Measurements from ENCODE around the gene LRBA.
A peak's percentile ranks its signal among the peaks of the same experiment; 100 is the strongest.

LRBA gene

GRCh38 chr4:150598909-150599308 is 416.2 kb downstream of the LRBA start:
- DNase-seq (ENCODE audit: low read depth), result no peak
- H3K4me3 ChIP-seq (ENCODE audit: low read depth, low read length), result no peak overlapping the region
- TF ChIP-seq, protein P1, sequence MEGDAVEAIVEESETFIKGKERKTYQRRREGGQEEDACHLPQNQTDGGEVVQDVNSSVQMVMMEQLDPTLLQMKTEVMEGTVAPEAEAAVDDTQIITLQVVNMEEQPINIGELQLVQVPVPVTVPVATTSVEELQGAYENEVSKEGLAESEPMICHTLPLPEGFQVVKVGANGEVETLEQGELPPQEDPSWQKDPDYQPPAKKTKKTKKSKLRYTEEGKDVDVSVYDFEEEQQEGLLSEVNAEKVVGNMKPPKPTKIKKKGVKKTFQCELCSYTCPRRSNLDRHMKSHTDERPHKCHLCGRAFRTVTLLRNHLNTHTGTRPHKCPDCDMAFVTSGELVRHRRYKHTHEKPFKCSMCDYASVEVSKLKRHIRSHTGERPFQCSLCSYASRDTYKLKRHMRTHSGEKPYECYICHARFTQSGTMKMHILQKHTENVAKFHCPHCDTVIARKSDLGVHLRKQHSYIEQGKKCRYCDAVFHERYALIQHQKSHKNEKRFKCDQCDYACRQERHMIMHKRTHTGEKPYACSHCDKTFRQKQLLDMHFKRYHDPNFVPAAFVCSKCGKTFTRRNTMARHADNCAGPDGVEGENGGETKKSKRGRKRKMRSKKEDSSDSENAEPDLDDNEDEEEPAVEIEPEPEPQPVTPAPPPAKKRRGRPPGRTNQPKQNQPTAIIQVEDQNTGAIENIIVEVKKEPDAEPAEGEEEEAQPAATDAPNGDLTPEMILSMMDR (IDR thresholded peaks at IDR 0.05; ENCODE audit: control insufficient read depth, extremely low read depth, insufficient read depth), result no peak

DNA sequence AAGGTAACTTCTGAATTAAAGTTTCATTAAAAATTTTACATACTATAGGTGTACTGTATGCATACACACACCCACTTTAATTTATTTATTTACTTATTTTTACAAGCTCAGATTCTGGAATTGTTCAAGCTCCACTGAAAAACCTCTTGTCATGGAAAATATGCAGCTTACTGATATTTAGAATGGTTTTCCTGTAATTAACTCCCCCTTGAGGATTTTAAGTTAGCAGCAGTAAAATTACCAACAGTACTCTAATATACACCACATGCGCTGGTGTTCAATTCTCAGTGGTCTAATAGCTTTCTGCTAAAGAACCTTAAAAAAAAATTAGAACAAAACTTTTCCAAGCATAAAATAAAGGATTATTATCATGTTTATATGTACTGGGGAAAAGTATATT is 421.1 kb downstream of the LRBA start:
- no peak overlapping the region for H3K4me3 ChIP-seq (ENCODE audit: low read depth, low read length)
- DNase-seq (ENCODE audit: low read depth), result peak; percentile 21
- TF ChIP-seq, protein P1 (IDR thresholded peaks at IDR 0.05; ENCODE audit: control insufficient read depth, extremely low read depth, insufficient read depth), result no peak

DNA sequence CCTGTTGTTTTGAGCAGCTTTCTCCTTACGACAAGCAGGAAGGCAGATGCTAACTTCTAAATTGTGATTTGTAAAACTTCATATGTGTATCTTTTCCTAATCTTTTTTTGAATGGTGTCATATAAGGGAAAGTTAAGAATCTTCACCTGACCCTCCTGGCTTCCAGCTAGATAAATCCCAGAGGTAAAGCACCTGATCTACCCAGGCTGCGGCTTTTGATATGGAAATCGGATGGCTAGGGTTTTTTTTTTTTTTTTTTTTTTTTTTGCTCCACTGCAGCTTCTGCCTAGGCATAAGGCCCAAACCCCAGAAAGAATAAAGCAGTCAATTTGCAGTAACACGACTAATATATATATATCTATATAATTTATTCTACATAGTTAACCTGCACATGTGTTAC is 423.2 kb downstream of the LRBA start:
- no peak for DNase-seq (ENCODE audit: low read depth)
- H3K4me3 ChIP-seq (ENCODE audit: low read depth, low read length), result no peak overlapping the region
- TF ChIP-seq, protein P1 (IDR thresholded peaks at IDR 0.05; ENCODE audit: control insufficient read depth, extremely low read depth, insufficient read depth), result no peak

DNA sequence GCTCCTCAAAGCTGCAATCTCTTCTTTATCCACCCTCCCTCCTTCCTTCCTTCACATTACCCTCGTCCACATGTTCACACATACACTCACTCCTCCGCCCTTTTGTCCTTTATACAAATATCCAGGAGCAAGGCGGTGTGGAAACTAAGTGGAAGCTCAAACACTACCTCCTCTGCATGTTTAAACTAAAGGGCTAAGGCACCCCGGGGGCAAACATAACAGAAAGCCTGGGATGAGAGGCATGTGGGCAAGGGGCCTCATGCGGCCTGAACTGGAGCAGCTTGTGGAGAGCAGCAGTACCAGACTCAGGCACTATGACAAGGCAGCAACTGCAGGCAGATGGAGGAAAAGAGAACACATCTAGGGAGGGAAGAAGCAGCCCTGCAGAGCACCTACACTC is 423.7 kb downstream of the LRBA start:
- no peak for DNase-seq (ENCODE audit: low read depth)
- H3K4me3 ChIP-seq (ENCODE audit: low read depth, low read length), result no peak overlapping the region

DNA sequence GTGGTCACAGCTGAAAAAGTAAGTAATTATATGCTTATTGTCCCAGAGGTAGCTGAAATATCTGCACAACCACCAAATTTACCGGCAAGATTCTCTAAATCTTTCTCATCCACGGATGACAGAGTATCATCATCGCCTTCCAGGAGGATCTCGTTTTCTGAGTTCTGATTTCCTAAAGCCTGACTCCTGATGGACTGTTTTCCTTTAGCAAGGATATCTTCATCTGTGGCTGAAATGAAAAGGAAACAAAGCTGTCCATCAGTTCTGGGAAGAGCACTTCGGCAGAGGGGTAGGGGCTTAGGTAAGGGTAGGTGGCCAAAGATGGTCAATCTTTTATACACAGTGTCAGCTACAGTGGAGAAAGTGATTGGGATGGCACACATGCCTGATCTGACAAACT is 424.5 kb downstream of the LRBA start:
- DNase-seq (ENCODE audit: low read depth), result no peak

More for the DNA sequence above, 423.7 kb downstream of the LRBA start:
- TF ChIP-seq, protein P1 (IDR thresholded peaks at IDR 0.05; ENCODE audit: control insufficient read depth, extremely low read depth, insufficient read depth), result no peak

GRCh38 chr4:150589157-150589556 is 425.9 kb downstream of the LRBA start:
- H3K4me3 ChIP-seq (ENCODE audit: low read depth, low read length), result no peak overlapping the region
- DNase-seq (ENCODE audit: low read depth), result no peak
- TF ChIP-seq, protein P1 (IDR thresholded peaks at IDR 0.05; ENCODE audit: control insufficient read depth, extremely low read depth, insufficient read depth), result no peak

More for the DNA sequence above, 424.5 kb downstream of the LRBA start:
- no peak overlapping the region for H3K4me3 ChIP-seq (ENCODE audit: low read depth, low read length)
- TF ChIP-seq, protein P1 (IDR thresholded peaks at IDR 0.05; ENCODE audit: control insufficient read depth, extremely low read depth, insufficient read depth), result no peak

- TF ChIP-seq, protein P1 (IDR thresholded peaks at IDR 0.05; ENCODE audit: control insufficient read depth, extremely low read depth, insufficient read depth), result no peak
These were observed 426.8 kb downstream of the LRBA start for GRCh38 chr4:150588316-150588715.

More at GRCh38 chr4:150588316-150588715, 426.8 kb downstream of the LRBA start:
- H3K4me3 ChIP-seq (ENCODE audit: low read depth, low read length), result no peak overlapping the region
- no peak for DNase-seq (ENCODE audit: low read depth)
